ENCODE data around the gene PTP4A2.
A peak's percentile ranks its signal among the peaks of the same experiment; 100 is the strongest.

Gene PTP4A2

GRCh38 chr1:31885851-31886250 lies 52.3 kb downstream of the PTP4A2 start:
- DNase-seq (ENCODE audit: low read depth): no peak

- DNase-seq (ENCODE audit: low read depth): no peak
Observed at GRCh38 chr1:31883357-31883942, 54.7 kb downstream of the PTP4A2 start.

- DNase-seq (ENCODE audit: low read depth): peak; percentile 20
Observed at GRCh38 chr1:31881688-31882000, 56.5 kb downstream of the PTP4A2 start.

- DNase-seq (ENCODE audit: low read depth): no peak
Observed at GRCh38 chr1:31880957-31881687, 57.0 kb downstream of the PTP4A2 start.

GRCh38 chr1:31879981-31880608 lies 58.1 kb downstream of the PTP4A2 start:
- no peak for DNase-seq (ENCODE audit: low read depth)

- DNase-seq (ENCODE audit: low read depth): no peak
Observed at GRCh38 chr1:31878058-31878457, 60.1 kb downstream of the PTP4A2 start.

GRCh38 chr1:31877544-31877943 lies 60.6 kb downstream of the PTP4A2 start:
- DNase-seq (ENCODE audit: low read depth): no peak

GRCh38 chr1:31875636-31876236 lies 62.4 kb downstream of the PTP4A2 start:
- DNase-seq (ENCODE audit: low read depth): no peak

GRCh38 chr1:31874942-31875341 lies 63.2 kb downstream of the PTP4A2 start:
- no peak for DNase-seq (ENCODE audit: low read depth)

- no peak for DNase-seq (ENCODE audit: low read depth)
Observed at GRCh38 chr1:31872658-31873636, 65.2 kb downstream of the PTP4A2 start.

GRCh38 chr1:31871703-31872102 lies 66.5 kb downstream of the PTP4A2 start:
- DNase-seq (ENCODE audit: low read depth): peak; percentile 21

GRCh38 chr1:31870086-31870736 lies 68.0 kb downstream of the PTP4A2 start:
- DNase-seq (ENCODE audit: low read depth): no peak

- DNase-seq (ENCODE audit: low read depth): no peak
Observed at GRCh38 chr1:31869449-31869848, 68.7 kb downstream of the PTP4A2 start.

- no peak for DNase-seq (ENCODE audit: low read depth)
Observed at GRCh38 chr1:31868862-31869261, 69.3 kb downstream of the PTP4A2 start.

GRCh38 chr1:31867546-31867945 lies 70.6 kb downstream of the PTP4A2 start:
- no peak for DNase-seq (ENCODE audit: low read depth)

GRCh38 chr1:31866450-31867032 lies 71.6 kb downstream of the PTP4A2 start:
- DNase-seq (ENCODE audit: low read depth): no peak

- DNase-seq (ENCODE audit: low read depth): no peak
Observed at GRCh38 chr1:31865728-31866449, 72.3 kb downstream of the PTP4A2 start.

- no peak for DNase-seq (ENCODE audit: low read depth)
Observed at GRCh38 chr1:31862071-31862470, 76.1 kb downstream of the PTP4A2 start.

GRCh38 chr1:31861346-31861745 lies 76.8 kb downstream of the PTP4A2 start:
- no peak for DNase-seq (ENCODE audit: low read depth)

GRCh38 chr1:31860581-31860980 lies 77.6 kb downstream of the PTP4A2 start:
- no peak for DNase-seq (ENCODE audit: low read depth)
